Body of pancreas (tissue), 4 donors: ENCODE results near the gene CDC42EP4. TPM values are rescaled to one million over a fixed set of nuclear protein-coding genes. Genes with fewer than 3 reads are reported as not detected.

Experiments used
- ATAC-seq: fragments of 150-250 bp; one replicate; pipeline ENCODE4 v1.9.1; 2016
- DNase-seq, 4 donors: peaks; one replicate each; pipeline ENCODE4 v3.0.0-alpha.2; 2019
- H3K27ac ChIP-seq, 4 donors: fragments of 200-600 bp; sonication (generic); 1 replicate in 3 of 4; 2 replicates in 1 of 4; pipeline versions ENCODE4 v1.5.1 to v1.6.1; 2016 to 2019; ENCODE audit warnings: mild to moderate bottlenecking in 1 of 4, mixed read lengths in 1 of 4, moderate library complexity in 1 of 4
- H3K27me3 ChIP-seq, 2 donors: fragments of 200-600 bp; sonication (generic); one replicate each; pipeline ENCODE4 v1.6.0; 2016; ENCODE audit warnings: mild to moderate bottlenecking in 1 of 2
- H3K36me3 ChIP-seq, 2 donors: fragments of 200-600 bp; sonication (generic); replicated peaks in 1 of 2; 2 replicates each; pipeline ENCODE4 v1.5.1; 2016; ENCODE audit warnings: low read depth in 2 of 2; ENCODE audit not compliant: insufficient read depth in 1 of 2
- H3K4me1 ChIP-seq: fragments of 200-600 bp; sonication (generic); one replicate; pipeline ENCODE4 v1.6.0; 2016
- H3K4me3 ChIP-seq, 2 donors: fragments of 200-600 bp; sonication (generic); 1 replicate in 1 of 2; 2 replicates in 1 of 2; pipeline ENCODE4 v1.5.1; 2016 to 2019
- H3K9me3 ChIP-seq, 3 donors: fragments of 200-600 bp; sonication (generic); 1 replicate in 2 of 3; 2 replicates in 1 of 3; pipeline ENCODE4 v1.5.1; 2016
- POLR2A ChIP-seq, 3 donors: fragments of 450-650 bp; IDR thresholded peaks; one replicate each; pipeline ENCODE4 v1.6.1; 2016; ENCODE audit warnings: antibody characterized with exemption in 3 of 3, mild to moderate bottlenecking in 2 of 3
- WGBS, 2 donors: methylation state at CpG; one replicate each; pipeline ENCODE4 v1.1.5; 2017; 5-methylcytosine and 5-hydroxymethylcytosine counted together
- intact Hi-C: fragments of 100-400 bp; cut with DNase I; formaldehyde crosslinking; loops from one replicate; pipeline ENCODE4 v1.15.1; 2023
- total RNA-seq, 2 donors: library from RNA; depleted of rRNA; stranded (reverse); fragments of >200 nt; gene quantifications; one replicate each; pipeline ENCODE4 v1.1.0, GENCODE V29; 2016
- TF ChIP-seq, protein P1 (sequence below), 7 experiments: fragments of 450-650 bp in 4 of 7; fragments of 200-600 bp in 3 of 7; sonication (generic) in 3 of 7; IDR thresholded peaks; one replicate each; pipeline ENCODE4 v1.5.1; 2016 to 2019; ENCODE audit warnings: antibody characterized with exemption in 7 of 7

Gene CDC42EP4
- total RNA-seq, 2 donors from 2014 or later, result 47.0 to 60.6 TPM

DNA sequence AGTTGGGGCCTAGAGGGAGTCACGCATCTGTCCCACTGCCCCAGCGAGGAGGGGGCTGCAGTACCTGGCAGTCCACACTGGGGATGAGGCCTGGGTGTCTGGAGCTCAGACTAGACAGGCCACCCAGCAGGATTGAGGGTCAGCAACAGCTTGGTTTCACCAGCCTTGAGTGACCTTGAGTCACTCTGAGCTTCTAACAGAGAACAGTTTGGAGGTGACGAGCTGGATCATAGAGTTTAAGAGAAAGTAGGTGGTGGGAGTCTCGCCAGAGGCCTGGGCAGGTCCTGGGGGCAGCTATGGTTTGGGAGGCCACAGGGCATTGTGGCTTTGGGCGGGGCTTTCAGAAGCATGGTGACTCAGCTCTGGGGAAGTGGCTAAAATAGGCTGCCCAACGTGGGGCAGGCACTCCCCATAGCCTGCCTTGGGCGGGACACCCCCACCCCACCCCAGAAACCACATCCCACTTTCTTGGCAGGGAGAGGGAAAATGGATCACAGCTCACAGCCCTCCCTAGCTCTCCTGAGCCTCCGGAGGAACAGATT, 20.5 kb downstream of the CDC42EP4 start:
- ATAC-seq (peak; percentile 9), DNase-seq (peak; percentile 51 to 77 (median 67))
- peak overlapping the region; percentile 87 to 92 (median 91) for H3K27ac ChIP-seq
- H3K4me1 ChIP-seq, result peaks cover 98% of the 10 kb centered on the region
- no peaks in the 10 kb centered on the region for H3K9me3 ChIP-seq
- intact Hi-C loops, result no loop called here
- H3K36me3 ChIP-seq, result no peaks in the 10 kb centered on the region
- no peak overlapping the region for H3K4me3 ChIP-seq
- no peaks in the 10 kb centered on the region for H3K27me3 ChIP-seq
- 28 to 50% methylated on average over 2 to 8 of the region's 8 CpGs for WGBS, 2 donors
- TF ChIP-seq, protein P1, sequence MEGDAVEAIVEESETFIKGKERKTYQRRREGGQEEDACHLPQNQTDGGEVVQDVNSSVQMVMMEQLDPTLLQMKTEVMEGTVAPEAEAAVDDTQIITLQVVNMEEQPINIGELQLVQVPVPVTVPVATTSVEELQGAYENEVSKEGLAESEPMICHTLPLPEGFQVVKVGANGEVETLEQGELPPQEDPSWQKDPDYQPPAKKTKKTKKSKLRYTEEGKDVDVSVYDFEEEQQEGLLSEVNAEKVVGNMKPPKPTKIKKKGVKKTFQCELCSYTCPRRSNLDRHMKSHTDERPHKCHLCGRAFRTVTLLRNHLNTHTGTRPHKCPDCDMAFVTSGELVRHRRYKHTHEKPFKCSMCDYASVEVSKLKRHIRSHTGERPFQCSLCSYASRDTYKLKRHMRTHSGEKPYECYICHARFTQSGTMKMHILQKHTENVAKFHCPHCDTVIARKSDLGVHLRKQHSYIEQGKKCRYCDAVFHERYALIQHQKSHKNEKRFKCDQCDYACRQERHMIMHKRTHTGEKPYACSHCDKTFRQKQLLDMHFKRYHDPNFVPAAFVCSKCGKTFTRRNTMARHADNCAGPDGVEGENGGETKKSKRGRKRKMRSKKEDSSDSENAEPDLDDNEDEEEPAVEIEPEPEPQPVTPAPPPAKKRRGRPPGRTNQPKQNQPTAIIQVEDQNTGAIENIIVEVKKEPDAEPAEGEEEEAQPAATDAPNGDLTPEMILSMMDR (IDR thresholded peaks at IDR 0.05), result no peak
- peak in 1 of 3 donors; percentile 2 for TF ChIP-seq POLR2A (IDR thresholded peaks at IDR 0.05)

DNA sequence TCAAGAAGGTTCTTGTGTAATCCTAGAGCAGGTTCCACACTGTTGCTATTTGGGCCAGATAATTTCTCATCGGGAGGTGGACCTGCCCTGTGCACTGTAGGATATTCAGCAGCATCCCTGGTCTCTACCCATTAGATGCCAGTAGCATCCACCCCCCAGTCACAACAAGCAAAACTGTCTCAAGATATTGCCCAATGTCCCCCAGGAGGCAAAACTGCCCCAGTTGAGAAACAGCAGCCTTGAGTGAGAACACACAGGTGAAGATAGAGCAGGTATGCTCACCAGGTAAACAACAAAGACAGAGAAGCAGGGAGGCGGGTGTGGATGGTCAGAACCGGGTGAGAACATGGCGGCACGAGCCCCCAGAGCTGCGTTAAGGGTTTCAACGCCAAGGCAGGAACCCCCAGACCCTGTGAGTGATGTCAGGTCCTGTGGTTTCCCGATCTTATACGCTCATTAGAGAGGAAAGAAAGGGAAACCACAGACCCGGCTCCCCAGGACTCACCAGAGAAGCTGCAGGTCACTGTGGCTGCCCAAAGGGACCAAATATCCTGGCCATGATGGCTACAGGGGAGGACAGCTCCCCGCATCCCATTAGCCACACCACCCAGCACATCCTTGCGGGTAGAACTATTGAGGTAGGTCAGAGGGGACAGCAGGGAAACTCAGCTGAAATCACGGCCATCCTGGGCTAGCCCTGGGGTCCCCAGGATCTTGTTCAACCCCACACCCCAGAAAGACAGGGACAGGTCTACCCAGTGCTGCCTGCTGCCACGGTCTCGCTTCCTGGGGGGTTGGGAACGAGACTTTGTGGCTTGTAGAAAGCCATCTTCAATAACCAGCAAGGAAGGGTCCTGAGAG, 21.2 kb downstream of the CDC42EP4 start:
- H3K36me3 ChIP-seq, result peaks cover 6% of the 10 kb centered on the region in 2 donors
- 34 to 53% methylated on average over 9 to 16 of the region's 16 CpGs for WGBS, 2 donors
- TF ChIP-seq POLR2A (IDR thresholded peaks at IDR 0.05), result no peak
- TF ChIP-seq, protein P1 (IDR thresholded peaks at IDR 0.05), result no peak
- H3K27me3 ChIP-seq, result no peaks in the 10 kb centered on the region
- no peak for ATAC-seq
- no peaks in the 10 kb centered on the region for H3K9me3 ChIP-seq
- intact Hi-C loops, result no loop called here
- no peak overlapping the region for H3K4me3 ChIP-seq
- peak in 3 of 4 donors; percentile 24 to 55 (median 54) for DNase-seq
- peaks cover 100% of the 10 kb centered on the region for H3K4me1 ChIP-seq
- peak overlapping the region; percentile 87 to 92 (median 91) for H3K27ac ChIP-seq

DNA sequence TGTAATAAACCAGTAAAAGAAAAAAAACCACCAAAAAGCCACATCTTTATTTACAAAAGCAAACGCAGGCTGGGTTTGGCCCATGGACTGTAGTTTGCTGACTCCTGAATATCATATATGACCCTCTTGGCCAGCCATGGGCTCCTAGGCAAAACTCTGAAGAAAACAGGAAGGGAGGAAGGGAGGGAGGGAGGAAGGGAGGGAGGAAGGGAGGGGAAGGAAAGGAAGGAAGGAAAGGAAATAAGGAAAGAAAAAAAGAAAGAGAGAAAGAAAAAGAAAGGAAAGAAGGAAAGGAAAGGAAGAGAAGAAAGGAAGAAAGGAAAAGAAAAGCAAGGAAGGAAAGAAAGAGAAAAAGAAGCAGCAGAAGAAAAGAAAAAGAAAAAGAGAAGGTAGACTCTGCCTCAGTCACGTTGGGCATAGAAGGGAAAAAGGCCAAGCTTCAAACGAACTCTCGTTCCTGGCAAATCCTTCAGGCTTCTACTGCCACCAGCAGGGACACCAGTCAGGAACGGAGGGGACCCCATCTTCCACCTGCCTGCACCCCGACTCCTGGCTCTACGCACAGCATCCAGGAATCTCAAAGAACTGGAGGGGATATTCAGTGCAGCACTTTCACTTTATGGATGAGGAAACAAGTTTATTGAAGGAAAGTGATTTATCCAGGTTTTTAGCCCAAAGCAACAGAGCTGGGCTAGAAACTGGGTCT, 22.1 kb downstream of the CDC42EP4 start:
- 31 to 34% methylated on average over 7 of the region's 7 CpGs for WGBS, 2 donors
- Histone ChIP-seq H3K36me3 (peaks cover 13 to 16% of the 10 kb centered on the region in 2 donors), H3K27me3 (no peaks in the 10 kb centered on the region), H3K4me3 (no peak overlapping the region), H3K4me1 (peaks cover 98% of the 10 kb centered on the region), H3K27ac (peak overlapping the region; percentile 87 to 92 (median 91)), H3K9me3 (no peaks in the 10 kb centered on the region)
- intact Hi-C loops, result no loop called here
- DNase-seq (peak in 1 of 4 donors; percentile 14), ATAC-seq (no peak)
- TF ChIP-seq POLR2A (IDR thresholded peaks at IDR 0.05), result no peak
- TF ChIP-seq, protein P1 (IDR thresholded peaks at IDR 0.05), result no peak

DNA sequence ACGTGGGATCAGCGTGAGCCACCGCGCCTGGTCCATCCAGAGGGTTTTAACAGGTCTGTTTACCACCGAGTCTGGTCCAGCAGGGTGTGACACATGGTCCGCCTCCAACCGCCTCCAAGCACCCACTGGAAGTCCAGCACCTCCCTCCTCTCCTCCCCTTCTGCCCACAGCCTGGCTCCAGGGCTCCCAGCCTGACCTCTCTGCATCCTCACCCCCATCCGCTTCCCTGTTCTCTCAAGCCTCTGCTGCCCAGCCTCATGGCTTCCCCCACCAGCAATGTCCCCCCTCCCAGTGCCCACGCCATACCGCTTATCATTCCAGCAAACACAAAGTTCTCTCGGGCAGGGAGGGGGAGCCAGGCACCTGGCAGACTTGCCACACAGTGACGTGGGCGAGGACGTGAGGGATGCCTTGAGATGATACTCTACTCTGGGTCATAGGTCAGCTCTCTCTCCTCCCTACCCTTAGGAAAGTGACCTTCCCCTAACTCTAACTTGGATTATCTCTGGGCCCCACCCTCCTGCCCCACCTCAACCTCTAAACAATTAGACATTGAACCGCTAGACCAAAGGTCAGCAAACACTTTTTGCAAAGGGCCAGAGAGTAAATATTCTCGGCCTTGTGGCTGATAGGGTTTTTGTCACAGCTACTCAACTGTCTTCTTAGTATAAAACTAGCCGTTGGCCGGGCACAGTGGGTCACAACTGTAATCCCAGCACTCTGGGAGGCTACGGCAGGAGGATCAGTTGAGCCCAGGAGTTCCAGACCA, 23.1 kb downstream of the CDC42EP4 start:
- Histone ChIP-seq H3K27ac (peak overlapping the region; percentile 85 to 92 (median 89)), H3K27me3 (no peaks in the 10 kb centered on the region), H3K9me3 (no peaks in the 10 kb centered on the region), H3K4me1 (peaks cover 88% of the 10 kb centered on the region), H3K36me3 (peaks cover 16 to 19% of the 10 kb centered on the region in 2 donors), H3K4me3 (no peak overlapping the region)
- peak; percentile 85 to 94 (median 90) for DNase-seq
- TF ChIP-seq POLR2A (IDR thresholded peaks at IDR 0.05), result peak in 2 of 3 donors; percentile 26 to 49
- TF ChIP-seq, protein P1 (IDR thresholded peaks at IDR 0.05), result peak in 3 of 7 experiments; percentile 17 to 19 (median 17)
- ATAC-seq, result peak; percentile 69
- intact Hi-C loops, result no loop called here
- WGBS, 2 donors, result 14 to 19% methylated on average over 19 of the region's 19 CpGs
